Measurements from ENCODE around the gene SELENOH. TPM values are rescaled to one million over a fixed set of nuclear protein-coding genes. Genes with fewer than 3 reads are reported as not detected.

SELENOH gene
- total and polyA plus RNA-seq, 7 donors = 67.0 to 120 (median 87.1) TPM

DNA sequence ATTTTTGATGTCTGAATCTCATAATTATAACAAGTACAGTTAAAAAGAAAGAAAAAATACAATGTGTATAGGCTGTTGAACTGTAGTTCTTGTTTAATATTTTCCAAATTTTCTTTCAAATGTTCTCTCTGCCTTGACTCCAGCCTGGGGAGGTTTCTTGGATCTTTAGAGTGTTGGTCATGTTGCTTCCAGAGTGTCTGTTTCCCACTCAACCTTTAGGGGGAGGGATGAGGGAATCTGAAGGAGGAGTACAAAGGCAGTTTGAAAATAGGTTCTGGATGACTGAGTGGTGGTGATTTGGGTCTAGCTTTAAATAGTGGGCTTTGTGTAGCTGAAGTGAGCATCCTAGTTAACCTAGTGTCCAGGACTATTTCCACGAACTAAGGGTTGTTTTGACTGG, 22.3 kb downstream of the SELENOH start:
- Histone ChIP-seq H3K27ac (peak overlapping the region; percentile 51), H3K9me3 (no peaks in the 10 kb centered on the region), H3K27me3 (ENCODE audit: insufficient read depth in 3 of 3, low read length in 2 of 3) (no peaks in the 10 kb centered on the region), H3K4me1 (peaks cover 38% of the 10 kb centered on the region), H3K4me3 (peak overlapping the region; percentile 83), H3K36me3 (ENCODE audit: insufficient read depth in 1 of 2, low read depth in 1 of 2) (no peaks in the 10 kb centered on the region)
- DNase-seq = no peak
- WGBS, 3 donors = 7 to 10% (median 8%) methylated on average over 1 of the region's 1 CpG
- intact Hi-C loops (cut with DNase I) = loop anchor here (2.0 to 5.0 kb wide), 2 partner anchors 15 to 39 kb away; no protein-coding TSS in a partner anchor
- ATAC-seq = peak in 2 of 4 donors; percentile 31 to 41
- TF ChIP-seq, protein P1, sequence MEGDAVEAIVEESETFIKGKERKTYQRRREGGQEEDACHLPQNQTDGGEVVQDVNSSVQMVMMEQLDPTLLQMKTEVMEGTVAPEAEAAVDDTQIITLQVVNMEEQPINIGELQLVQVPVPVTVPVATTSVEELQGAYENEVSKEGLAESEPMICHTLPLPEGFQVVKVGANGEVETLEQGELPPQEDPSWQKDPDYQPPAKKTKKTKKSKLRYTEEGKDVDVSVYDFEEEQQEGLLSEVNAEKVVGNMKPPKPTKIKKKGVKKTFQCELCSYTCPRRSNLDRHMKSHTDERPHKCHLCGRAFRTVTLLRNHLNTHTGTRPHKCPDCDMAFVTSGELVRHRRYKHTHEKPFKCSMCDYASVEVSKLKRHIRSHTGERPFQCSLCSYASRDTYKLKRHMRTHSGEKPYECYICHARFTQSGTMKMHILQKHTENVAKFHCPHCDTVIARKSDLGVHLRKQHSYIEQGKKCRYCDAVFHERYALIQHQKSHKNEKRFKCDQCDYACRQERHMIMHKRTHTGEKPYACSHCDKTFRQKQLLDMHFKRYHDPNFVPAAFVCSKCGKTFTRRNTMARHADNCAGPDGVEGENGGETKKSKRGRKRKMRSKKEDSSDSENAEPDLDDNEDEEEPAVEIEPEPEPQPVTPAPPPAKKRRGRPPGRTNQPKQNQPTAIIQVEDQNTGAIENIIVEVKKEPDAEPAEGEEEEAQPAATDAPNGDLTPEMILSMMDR (IDR thresholded peaks at IDR 0.05) = peak; percentile 41

DNA sequence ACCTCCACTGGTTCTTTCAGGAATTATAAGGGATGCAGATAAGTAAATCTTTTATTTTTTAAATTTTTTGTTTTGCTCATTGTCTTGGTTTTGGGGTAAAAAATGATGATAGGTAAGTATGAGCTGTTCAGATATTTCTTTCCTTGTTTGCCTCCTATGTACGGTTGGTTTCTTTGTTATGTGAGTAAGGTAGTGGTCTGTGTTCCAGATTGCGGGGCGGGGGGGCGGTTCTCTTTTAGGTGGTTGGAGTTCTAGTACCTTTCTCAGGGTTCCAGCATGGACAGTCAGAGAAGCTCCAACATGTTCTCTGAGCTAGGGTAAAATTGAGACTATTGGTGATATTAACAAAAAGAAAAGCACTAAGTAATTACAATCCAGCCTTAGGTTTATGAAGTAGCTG, 22.7 kb downstream of the SELENOH start:
- ATAC-seq = no peak
- TF ChIP-seq, protein P1 (IDR thresholded peaks at IDR 0.05) = no peak
- 16 to 32% (median 28%) methylated on average over 4 of the region's 4 CpGs for WGBS, 3 donors
- peak overlapping the region; percentile 51 for H3K27ac ChIP-seq
- no peak for DNase-seq
- intact Hi-C loops (cut with DNase I) = loop anchor here in 1 of 2 donors (5.0 kb wide), 1 partner anchor 38 kb away; no protein-coding TSS in a partner anchor
- H3K4me3 ChIP-seq = peak overlapping the region; percentile 83
- no peaks in the 10 kb centered on the region for H3K27me3 ChIP-seq (ENCODE audit: insufficient read depth in 3 of 3, low read length in 2 of 3)
- no peaks in the 10 kb centered on the region for H3K36me3 ChIP-seq (ENCODE audit: insufficient read depth in 1 of 2, low read depth in 1 of 2)
- H3K9me3 ChIP-seq = no peaks in the 10 kb centered on the region
- peaks cover 39% of the 10 kb centered on the region for H3K4me1 ChIP-seq

DNA sequence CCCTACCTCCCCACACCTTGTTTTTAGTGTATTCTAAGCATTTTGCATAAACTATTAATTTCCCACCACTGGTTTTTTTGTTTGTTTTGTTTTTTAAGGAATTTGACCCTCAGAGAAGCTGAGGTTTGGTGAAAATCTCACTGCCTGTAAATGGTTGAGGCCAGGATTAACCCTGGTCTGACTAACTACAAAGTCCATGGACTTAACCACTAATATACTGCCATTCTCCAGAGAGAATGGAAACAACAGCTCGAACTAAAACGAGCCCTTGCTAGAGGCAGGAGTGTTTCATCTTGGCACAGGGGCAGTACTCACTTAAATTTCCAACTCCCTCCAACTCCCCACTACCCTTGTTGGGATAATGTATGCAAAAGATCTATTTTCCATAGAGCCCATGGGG, 23.3 kb downstream of the SELENOH start:
- TF ChIP-seq, protein P1 (IDR thresholded peaks at IDR 0.05) = no peak
- H3K36me3 ChIP-seq (ENCODE audit: insufficient read depth in 1 of 2, low read depth in 1 of 2) = no peaks in the 10 kb centered on the region
- H3K4me3 ChIP-seq = peak overlapping the region; percentile 83
- no peak for ATAC-seq
- H3K27me3 ChIP-seq (ENCODE audit: insufficient read depth in 3 of 3, low read length in 2 of 3) = no peaks in the 10 kb centered on the region
- WGBS, 3 donors = 6 to 8% (median 8%) methylated on average over 2 of the region's 2 CpGs
- intact Hi-C loops (cut with DNase I) = loop anchor here in 1 of 2 donors (5.0 kb wide), 1 partner anchor 38 kb away; no protein-coding TSS in a partner anchor
- no peaks in the 10 kb centered on the region for H3K9me3 ChIP-seq
- peaks cover 44% of the 10 kb centered on the region for H3K4me1 ChIP-seq
- no peak for DNase-seq
- peak overlapping the region; percentile 51 for H3K27ac ChIP-seq

DNA sequence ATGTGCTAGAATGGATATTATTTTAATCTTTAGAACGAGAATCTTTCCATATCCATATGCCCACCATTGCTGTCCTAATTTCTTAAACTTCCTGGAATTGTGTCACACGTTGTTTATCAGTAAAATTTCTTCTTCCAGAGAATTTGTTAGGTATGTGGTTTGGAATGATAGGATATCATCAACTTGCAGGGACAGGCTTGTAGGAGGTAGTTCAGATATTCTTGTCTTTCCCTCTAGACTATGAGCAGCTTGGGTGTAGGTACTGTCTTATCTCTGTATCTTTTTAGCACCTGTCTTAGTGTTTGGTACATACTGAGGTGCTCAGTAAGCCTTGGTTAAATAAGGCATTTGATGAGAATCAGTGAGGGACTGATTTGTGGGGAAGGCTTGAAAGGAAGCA, 23.7 kb downstream of the SELENOH start:
- DNase-seq (no peak), ATAC-seq (no peak)
- Histone ChIP-seq H3K4me1 (peaks cover 48% of the 10 kb centered on the region), H3K27ac (peak overlapping the region; percentile 51), H3K36me3 (ENCODE audit: insufficient read depth in 1 of 2, low read depth in 1 of 2) (no peaks in the 10 kb centered on the region), H3K27me3 (ENCODE audit: insufficient read depth in 3 of 3, low read length in 2 of 3) (no peaks in the 10 kb centered on the region), H3K4me3 (peak overlapping the region; percentile 83), H3K9me3 (no peaks in the 10 kb centered on the region)
- intact Hi-C loops (cut with DNase I) = loop anchor here in 1 of 2 donors (5.0 kb wide), 1 partner anchor 37 kb away; no protein-coding TSS in a partner anchor
- TF ChIP-seq, protein P1 (IDR thresholded peaks at IDR 0.05) = no peak
- 16 to 35% (median 24%) methylated on average over 2 of the region's 2 CpGs for WGBS, 3 donors

DNA sequence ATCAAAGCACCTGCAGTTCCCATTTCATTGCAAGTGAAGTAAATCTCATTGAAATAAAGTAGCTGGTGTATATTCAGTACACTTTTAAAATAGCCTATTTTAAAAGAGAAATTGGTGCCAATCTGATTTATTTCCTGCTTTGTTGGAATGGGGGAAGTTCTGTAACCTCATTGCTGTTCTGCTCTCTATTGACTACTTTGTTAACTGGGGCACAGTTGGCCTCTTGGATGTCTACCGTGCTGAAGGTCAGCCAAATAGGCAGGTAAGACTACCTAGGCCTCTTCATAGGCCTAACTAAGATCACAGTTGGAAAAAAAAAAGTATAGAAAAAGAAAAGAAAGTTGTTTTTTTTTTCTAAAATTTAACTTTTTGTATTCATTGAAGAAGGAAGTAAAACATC, 29.5 kb downstream of the SELENOH start:
- Histone ChIP-seq H3K27me3 (ENCODE audit: insufficient read depth in 3 of 3, low read length in 2 of 3) (no peaks in the 10 kb centered on the region), H3K27ac (no peak overlapping the region), H3K4me3 (no peak overlapping the region), H3K4me1 (peaks cover 67% of the 10 kb centered on the region), H3K9me3 (no peaks in the 10 kb centered on the region), H3K36me3 (ENCODE audit: insufficient read depth in 1 of 2, low read depth in 1 of 2) (no peaks in the 10 kb centered on the region)
- intact Hi-C loops (cut with DNase I) = no loop called here
- ATAC-seq (no peak), DNase-seq (no peak)
- 23 to 36% (median 25%) methylated on average over 1 of the region's 1 CpG for WGBS, 3 donors
- TF ChIP-seq, protein P1 (IDR thresholded peaks at IDR 0.05) = no peak

Measured in psoas muscle (tissue), 8 donors.